Nephron progenitor cell (in vitro differentiated cells): Measurements from ENCODE around the gene NPR2.

ENCODE experiments used
- DNase-seq: peaks from one replicate; pipeline ENCODE4 v3.0.0; 2021
- H3K27ac Mint-ChIP-seq: 2 replicates; pipeline ENCODE4 v1.8.0; 2021; ENCODE audit warnings: mild to moderate bottlenecking, moderate library complexity, mixed read lengths
- H3K27me3 Mint-ChIP-seq: 2 replicates; pipeline ENCODE4 v1.8.0; 2021; ENCODE audit warnings: mild to moderate bottlenecking, low read depth, mixed read lengths; ENCODE audit not compliant: poor library complexity
- H3K36me3 Mint-ChIP-seq: 2 replicates; pipeline ENCODE4 v1.8.0; 2021; ENCODE audit warnings: low read depth, mixed read lengths
- H3K4me1 Mint-ChIP-seq: 2 replicates; pipeline ENCODE4 v1.8.0; 2021; ENCODE audit warnings: mixed read lengths
- H3K4me3 Mint-ChIP-seq: 2 replicates; pipeline ENCODE4 v1.8.0; 2021; ENCODE audit warnings: mild to moderate bottlenecking, moderate library complexity, mixed read lengths
- H3K9me3 Mint-ChIP-seq: 2 replicates; pipeline ENCODE4 v1.8.0; 2021; ENCODE audit warnings: mild to moderate bottlenecking, moderate library complexity, mixed read lengths
- CTCF ChIP-seq: fragments of 200-600 bp; sonication (generic); IDR thresholded peaks from 2 replicates; pipeline ENCODE4 v1.5.0; 2021; ENCODE audit warnings: antibody characterized with exemption

Gene NPR2

GRCh38 chr9:35808433-35808832 is 17.0 kb downstream of the NPR2 start:
- peaks cover 32% of the 10 kb centered on the region for H3K36me3 Mint-ChIP-seq
- no peaks in the 10 kb centered on the region for H3K9me3 Mint-ChIP-seq
- no peak overlapping the region for H3K4me3 Mint-ChIP-seq
- TF ChIP-seq CTCF = no peak
- peaks cover 18% of the 10 kb centered on the region for H3K4me1 Mint-ChIP-seq
- no peak for DNase-seq
- H3K27me3 Mint-ChIP-seq = no peaks in the 10 kb centered on the region
- no peak overlapping the region for H3K27ac Mint-ChIP-seq

- DNase-seq = no peak
- Mint-ChIP-seq H3K27me3 (no peaks in the 10 kb centered on the region), H3K4me3 (no peak overlapping the region)
Observed at GRCh38 chr9:35810122-35810521, 18.7 kb downstream of the NPR2 start.

GRCh38 chr9:35811381-35812024 is 20.1 kb downstream of the NPR2 start:
- H3K4me3 Mint-ChIP-seq = peak overlapping the region; percentile 83
- no peak overlapping the region for H3K27ac Mint-ChIP-seq
- peaks cover 17% of the 10 kb centered on the region for H3K36me3 Mint-ChIP-seq
- H3K4me1 Mint-ChIP-seq = peaks cover 36% of the 10 kb centered on the region
- peaks cover 3% of the 10 kb centered on the region for H3K27me3 Mint-ChIP-seq
- no peak for TF ChIP-seq CTCF
- no peak for DNase-seq
- peaks cover 3% of the 10 kb centered on the region for H3K9me3 Mint-ChIP-seq

More at GRCh38 chr9:35810122-35810521, 18.7 kb downstream of the NPR2 start:
- TF ChIP-seq CTCF = no peak
- peaks cover 28% of the 10 kb centered on the region for H3K4me1 Mint-ChIP-seq
- H3K9me3 Mint-ChIP-seq = no peaks in the 10 kb centered on the region
- H3K27ac Mint-ChIP-seq = no peak overlapping the region
- peaks cover 28% of the 10 kb centered on the region for H3K36me3 Mint-ChIP-seq

GRCh38 chr9:35812025-35812602 is 20.7 kb downstream of the NPR2 start, which contains the start of gene SPAG8:
SPAG8 (minus strand) TSS chr9:35812262; CDS start chr9:35812147, 115 bp downstream.
- Mint-ChIP-seq H3K4me3 (peak within 1 kb of the TSS; percentile 83), H3K27me3 (peaks cover 3% of the 10 kb centered on the region), H3K36me3 (peaks cover 11% of the 10 kb centered on the region), H3K9me3 (peaks cover 3% of the 10 kb centered on the region), H3K4me1 (peaks cover 37% of the 10 kb centered on the region), H3K27ac (peak within 1 kb of the TSS; percentile 93)
- TF ChIP-seq CTCF = no peak
- peak; percentile 85 for DNase-seq

GRCh38 chr9:35813434-35814105 is 22.2 kb downstream of the NPR2 start:
- peaks cover 11% of the 10 kb centered on the region for H3K27me3 Mint-ChIP-seq
- H3K9me3 Mint-ChIP-seq = peaks cover 3% of the 10 kb centered on the region
- peaks cover 41% of the 10 kb centered on the region for H3K4me1 Mint-ChIP-seq
- peak overlapping the region; percentile 47 for H3K27ac Mint-ChIP-seq
- H3K36me3 Mint-ChIP-seq = no peaks in the 10 kb centered on the region
- peak overlapping the region; percentile 88 for H3K4me3 Mint-ChIP-seq
- DNase-seq = no peak
- no peak for TF ChIP-seq CTCF
